ENCODE measurements around the gene TPSB2.

Gene TPSB2

GRCh38 chr16:1218930-1219611 lies 10.9 kb downstream of the TPSB2 start:
- no peak for DNase-seq (ENCODE audit: low read depth)

DNA sequence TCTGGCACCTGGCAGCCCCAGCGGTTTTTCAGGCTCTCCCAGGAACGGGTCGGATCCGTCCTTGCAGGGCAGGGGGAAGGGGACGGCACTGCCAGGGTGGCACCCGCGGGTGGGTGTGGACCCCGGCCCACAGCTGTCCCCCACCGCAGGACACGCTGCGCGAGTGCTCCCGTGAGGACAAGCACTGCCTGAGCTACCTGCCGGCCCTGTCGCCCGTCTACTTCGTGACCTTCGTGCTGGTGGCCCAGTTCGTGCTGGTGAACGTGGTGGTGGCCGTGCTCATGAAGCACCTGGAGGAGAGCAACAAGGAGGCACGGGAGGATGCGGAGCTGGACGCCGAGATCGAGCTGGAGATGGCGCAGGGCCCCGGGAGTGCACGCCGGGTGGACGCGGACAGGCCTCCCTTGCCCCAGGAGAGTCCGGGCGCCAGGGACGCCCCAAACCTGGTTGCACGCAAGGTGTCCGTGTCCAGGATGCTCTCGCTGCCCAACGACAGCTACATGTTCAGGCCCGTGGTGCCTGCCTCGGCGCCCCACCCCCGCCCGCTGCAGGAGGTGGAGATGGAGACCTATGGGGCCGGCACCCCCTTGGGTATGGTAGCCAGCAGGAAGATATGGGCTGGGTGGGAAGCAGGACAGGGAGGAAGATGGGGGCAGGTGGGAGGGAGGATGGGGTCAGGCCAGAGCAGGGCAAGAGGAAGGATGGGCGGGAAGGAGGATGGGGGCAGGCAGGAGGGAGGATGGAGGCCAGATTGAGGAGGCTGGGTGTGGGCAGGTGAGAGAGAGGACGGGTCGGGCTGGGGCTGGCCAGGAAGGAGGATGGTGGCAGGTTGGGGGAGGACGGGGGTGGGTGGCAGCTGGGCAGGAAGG lies 11.7 kb downstream of the TPSB2 start:
- no peak for DNase-seq (ENCODE audit: low read depth)

DNA sequence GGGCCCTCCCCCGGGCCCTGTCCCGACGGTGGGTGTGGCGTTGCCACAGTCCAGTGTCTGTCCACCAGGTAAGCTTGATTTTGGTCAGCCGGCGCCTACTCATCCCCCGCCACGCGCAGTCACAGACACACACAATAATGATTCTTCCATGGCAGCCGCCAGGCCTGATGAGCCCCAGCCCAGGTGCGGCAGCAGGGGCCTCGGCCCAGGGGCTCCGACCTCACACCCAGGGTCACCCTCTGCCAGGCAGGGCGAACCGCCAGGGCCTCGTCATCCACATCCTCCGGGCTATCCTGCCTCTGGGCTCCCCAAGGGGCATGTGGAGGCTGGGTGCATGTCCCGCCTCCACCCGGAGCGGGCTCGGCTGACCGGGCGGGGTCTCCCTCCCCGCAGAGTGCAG lies 12.5 kb downstream of the TPSB2 start:
- DNase-seq (ENCODE audit: low read depth): no peak

GRCh38 chr16:1216681-1217400 lies 13.1 kb downstream of the TPSB2 start:
- DNase-seq (ENCODE audit: low read depth): no peak

- DNase-seq (ENCODE audit: low read depth): no peak
Observed at GRCh38 chr16:1216296-1216619, 13.7 kb downstream of the TPSB2 start.

GRCh38 chr16:1215574-1216295 lies 14.2 kb downstream of the TPSB2 start:
- DNase-seq (ENCODE audit: low read depth): no peak

GRCh38 chr16:1214719-1215118 lies 15.3 kb downstream of the TPSB2 start:
- no peak for DNase-seq (ENCODE audit: low read depth)

GRCh38 chr16:1213796-1214372 lies 16.1 kb downstream of the TPSB2 start:
- no peak for DNase-seq (ENCODE audit: low read depth)

DNA sequence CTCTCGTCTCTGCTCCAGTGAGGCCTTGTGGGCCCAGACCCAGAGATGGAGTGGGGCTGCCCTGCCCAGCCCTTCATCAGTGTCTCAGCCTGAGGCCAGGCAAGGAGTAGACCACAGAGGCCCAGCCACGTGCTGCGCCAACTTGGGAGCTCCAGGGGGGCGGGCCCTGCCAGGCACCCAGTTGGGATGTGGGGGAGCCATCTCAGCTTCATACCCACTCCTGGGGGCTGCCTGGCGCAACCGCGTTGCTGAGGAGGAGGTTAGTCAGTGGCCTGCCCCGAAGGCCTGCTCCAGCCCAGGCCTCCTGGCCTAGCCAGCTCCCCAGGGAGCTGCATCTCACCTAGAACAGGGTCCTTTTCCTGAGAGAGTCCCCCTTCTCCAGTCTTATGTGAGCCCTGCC lies 16.8 kb downstream of the TPSB2 start:
- no peak for DNase-seq (ENCODE audit: low read depth)

DNA sequence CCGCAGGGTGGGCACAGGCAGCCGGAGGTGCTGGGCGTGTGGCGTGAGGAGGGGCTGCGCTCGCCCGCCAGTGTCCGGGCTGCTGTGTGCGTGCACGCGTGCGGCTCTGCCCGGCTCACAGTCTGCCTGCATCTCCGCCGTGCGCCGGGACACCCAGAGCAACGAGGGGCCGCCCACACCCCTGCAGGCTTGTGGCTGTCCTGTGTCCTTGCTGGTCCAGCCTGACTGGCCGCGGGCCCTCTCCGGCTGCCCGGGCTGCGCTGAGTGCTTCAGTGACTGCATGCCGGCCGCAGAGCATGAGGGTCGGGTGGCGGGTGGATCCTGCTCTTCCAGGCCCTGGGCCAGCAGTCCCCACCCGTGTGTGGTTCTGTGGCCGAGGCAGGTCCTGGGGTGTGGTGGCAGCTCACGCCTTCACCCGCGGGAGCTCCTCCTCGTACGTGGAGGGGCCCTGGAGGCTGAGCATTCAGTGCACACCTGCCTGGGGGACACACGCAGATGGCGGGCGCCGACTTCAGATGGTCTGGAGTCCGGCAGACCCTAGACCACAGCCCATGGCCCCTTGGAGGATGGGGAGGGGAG lies 17.3 kb downstream of the TPSB2 start:
- no peak for DNase-seq (ENCODE audit: low read depth)

DNA sequence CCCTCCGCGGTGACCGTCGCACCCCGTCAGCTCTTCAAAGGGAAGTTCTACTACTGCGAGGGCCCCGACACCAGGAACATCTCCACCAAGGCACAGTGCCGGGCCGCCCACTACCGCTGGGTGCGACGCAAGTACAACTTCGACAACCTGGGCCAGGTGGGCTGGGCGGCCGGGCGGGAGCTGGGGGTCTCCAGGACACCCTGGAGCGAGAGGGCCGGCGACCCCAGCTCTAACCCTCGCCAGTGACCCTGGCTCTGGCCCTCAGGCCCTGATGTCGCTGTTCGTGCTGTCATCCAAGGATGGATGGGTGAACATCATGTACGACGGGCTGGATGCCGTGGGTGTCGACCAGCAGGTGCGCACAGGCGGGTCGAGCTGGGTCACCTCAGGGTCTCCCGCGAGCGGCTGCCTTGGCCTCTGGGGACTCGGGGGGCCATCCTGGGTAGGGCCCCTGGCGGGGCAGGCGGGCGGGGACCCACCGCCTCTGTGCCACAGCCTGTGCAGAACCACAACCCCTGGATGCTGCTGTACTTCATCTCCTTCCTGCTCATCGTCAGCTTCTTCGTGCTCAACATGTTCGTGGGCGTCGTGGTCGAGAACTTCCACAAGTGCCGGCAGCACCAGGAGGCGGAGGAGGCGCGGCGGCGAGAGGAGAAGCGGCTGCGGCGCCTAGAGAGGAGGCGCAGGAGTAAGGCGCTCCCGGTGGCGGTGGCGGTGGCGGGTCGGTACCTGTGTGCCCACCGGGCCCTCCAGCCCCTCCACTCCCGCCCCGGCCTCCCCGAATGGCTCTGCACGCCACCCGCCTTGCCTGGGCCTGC lies 18.3 kb downstream of the TPSB2 start:
- DNase-seq (ENCODE audit: low read depth): no peak

- DNase-seq (ENCODE audit: low read depth): no peak
Observed at GRCh38 chr16:1210461-1210860, 19.5 kb downstream of the TPSB2 start.

GRCh38 chr16:1209081-1209480 lies 20.9 kb downstream of the TPSB2 start:
- DNase-seq (ENCODE audit: low read depth): no peak

- no peak for DNase-seq (ENCODE audit: low read depth)
Observed at GRCh38 chr16:1208239-1208830, 21.6 kb downstream of the TPSB2 start.

DNA sequence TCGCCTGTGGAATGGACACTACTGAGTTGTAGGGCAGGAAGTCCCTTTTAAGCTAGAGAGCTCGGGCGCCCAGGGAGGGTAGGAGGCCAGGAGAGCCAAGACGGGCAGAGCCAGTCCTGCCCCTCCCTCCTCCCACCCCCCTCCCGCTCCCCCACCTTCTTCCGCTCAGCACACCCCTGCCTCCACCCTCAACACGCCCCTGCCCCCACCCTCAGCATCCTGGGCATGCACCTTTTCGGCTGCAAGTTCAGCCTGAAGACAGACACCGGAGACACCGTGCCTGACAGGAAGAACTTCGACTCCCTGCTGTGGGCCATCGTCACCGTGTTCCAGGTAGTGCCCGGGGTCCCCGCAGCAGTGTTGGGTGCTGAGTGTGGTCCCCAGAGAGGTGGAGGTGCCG lies 23.2 kb downstream of the TPSB2 start:
- DNase-seq (ENCODE audit: low read depth): no peak

DNA sequence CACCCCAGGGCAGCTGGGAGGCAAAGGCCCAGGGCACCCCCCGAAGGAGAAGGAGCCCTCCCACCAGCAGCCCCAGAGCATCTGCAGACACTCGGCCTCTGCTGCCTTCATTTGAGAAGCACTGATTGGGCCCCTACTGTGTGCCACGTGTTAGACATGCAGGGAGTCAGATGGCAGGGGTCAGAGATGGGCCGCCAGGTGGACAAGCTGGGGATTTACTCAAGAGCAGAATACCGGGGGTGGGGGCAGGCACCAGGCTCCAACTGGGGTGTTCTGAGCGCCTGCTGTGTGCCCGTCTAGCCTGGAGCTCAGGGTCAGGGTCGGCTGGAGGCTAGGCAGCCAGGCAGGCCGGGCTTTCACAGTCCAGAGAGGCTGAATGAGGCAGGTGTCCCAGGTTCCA lies 23.7 kb downstream of the TPSB2 start:
- no peak for DNase-seq (ENCODE audit: low read depth)

DNA sequence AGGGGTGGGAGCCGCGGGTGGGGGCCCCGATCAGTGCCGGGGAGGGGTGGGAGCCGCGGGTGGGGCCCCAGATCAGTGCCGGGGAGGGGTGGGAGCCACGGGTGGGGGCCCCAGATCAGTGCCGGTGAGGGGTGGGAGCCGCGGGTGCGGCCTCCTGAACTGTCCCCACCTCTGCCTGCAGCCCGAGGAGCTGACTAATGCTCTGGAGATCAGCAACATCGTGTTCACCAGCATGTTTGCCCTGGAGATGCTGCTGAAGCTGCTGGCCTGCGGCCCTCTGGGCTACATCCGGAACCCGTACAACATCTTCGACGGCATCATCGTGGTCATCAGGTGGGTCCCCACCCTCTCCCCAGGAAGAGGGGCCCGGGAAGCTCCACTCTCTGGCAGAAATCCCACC lies 25.1 kb downstream of the TPSB2 start:
- no peak for DNase-seq (ENCODE audit: low read depth)

DNA sequence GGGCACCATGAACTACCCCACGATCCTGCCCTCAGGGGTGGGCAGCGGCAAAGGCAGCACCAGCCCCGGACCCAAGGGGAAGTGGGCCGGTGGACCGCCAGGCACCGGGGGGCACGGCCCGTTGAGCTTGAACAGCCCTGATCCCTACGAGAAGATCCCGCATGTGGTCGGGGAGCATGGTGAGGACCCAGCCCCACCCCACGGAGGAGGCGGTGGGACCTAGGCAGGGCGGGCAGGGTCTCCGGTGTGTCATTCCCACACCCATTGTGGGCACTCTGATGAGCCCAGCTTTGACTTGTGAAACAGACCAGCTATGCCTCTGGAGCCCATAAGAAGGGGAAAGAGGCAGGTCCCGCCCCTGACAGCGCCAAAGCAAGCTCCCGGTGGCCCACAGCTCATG lies 27.7 kb downstream of the TPSB2 start:
- no peak for DNase-seq (ENCODE audit: low read depth)

GRCh38 chr16:1201444-1201843 lies 28.5 kb downstream of the TPSB2 start:
- no peak for DNase-seq (ENCODE audit: low read depth)

GRCh38 chr16:1200014-1200627 lies 29.9 kb downstream of the TPSB2 start:
- DNase-seq (ENCODE audit: low read depth): no peak

All from amniotic epithelial cell (primary cell).